Mesendoderm (in vitro differentiated cells): ENCODE measurements around the gene PRPF38B.
A peak's percentile ranks its signal among the peaks of the same experiment; 100 is the strongest.

Experiments
- DNase-seq: peaks from one replicate; pipeline ENCODE4 v3.0.0; 2013
- H2AK5ac ChIP-seq: 2 replicates; pipeline ENCODE4 v1.6.1; 2013; ENCODE audit warnings: low read length, inconsistent platforms
- H2BK120ac ChIP-seq: 2 replicates; pipeline ENCODE4 v1.6.1; 2013; ENCODE audit warnings: low read depth, mild to moderate bottlenecking, low read length, moderate library complexity, mixed read lengths
- H2BK15ac ChIP-seq: replicated peaks from 2 replicates; pipeline ENCODE4 v1.6.1; 2013; ENCODE audit warnings: low read depth, mild to moderate bottlenecking, moderate library complexity
- H2BK5ac ChIP-seq: 2 replicates; pipeline ENCODE4 v1.6.1; 2013; ENCODE audit warnings: low read length, inconsistent platforms
- H3K18ac ChIP-seq: 2 replicates; pipeline ENCODE4 v1.6.1; 2013; ENCODE audit warnings: mild to moderate bottlenecking, low read length, mixed read lengths
- H3K23ac ChIP-seq: one replicate; pipeline ENCODE4 v1.6.1; 2013; ENCODE audit warnings: low read length
- H3K27ac ChIP-seq: 2 replicates; pipeline ENCODE4 v1.5.1; 2013; ENCODE audit warnings: low read depth, mild to moderate bottlenecking, inconsistent platforms, low read length, moderate library complexity
- H3K27me3 ChIP-seq: 2 replicates; pipeline ENCODE4 v1.6.1; 2013; ENCODE audit warnings: low read length, control low read depth, mild to moderate bottlenecking, inconsistent platforms; ENCODE audit not compliant: insufficient read depth, poor library complexity
- H3K36me3 ChIP-seq: 2 replicates; pipeline ENCODE4 v1.6.1; 2013; ENCODE audit warnings: low read length, inconsistent platforms; ENCODE audit not compliant: control insufficient read depth, insufficient read depth
- H3K4ac ChIP-seq: one replicate; pipeline ENCODE4 v1.6.1; 2013; ENCODE audit warnings: low read depth, mild to moderate bottlenecking, low read length, moderate library complexity
- H3K4me1 ChIP-seq: 2 replicates; pipeline ENCODE4 v1.6.1; 2013; ENCODE audit warnings: low read depth, low read length, inconsistent platforms; ENCODE audit not compliant: control insufficient read depth
- H3K4me2 ChIP-seq: 2 replicates; pipeline ENCODE4 v1.6.1; 2013; ENCODE audit warnings: low read length
- H3K4me3 ChIP-seq: 2 replicates; pipeline ENCODE4 v1.5.1; 2013; ENCODE audit warnings: mild to moderate bottlenecking, low read length
- H3K56ac ChIP-seq: one replicate; pipeline ENCODE4 v1.6.1; 2013; ENCODE audit warnings: low read length
- H3K79me1 ChIP-seq: 2 replicates; pipeline ENCODE4 v1.6.1; 2013; ENCODE audit warnings: low read length, inconsistent platforms
- H3K79me2 ChIP-seq: 2 replicates; pipeline ENCODE4 v1.6.1; 2013; ENCODE audit warnings: mild to moderate bottlenecking, low read length; ENCODE audit not compliant: control insufficient read depth, insufficient read depth
- H3K9ac ChIP-seq: 2 replicates; pipeline ENCODE4 v1.6.1; 2013; ENCODE audit warnings: low read length, inconsistent platforms
- H4K5ac ChIP-seq: one replicate; pipeline ENCODE4 v1.6.1; 2013; ENCODE audit warnings: low read length
- H4K8ac ChIP-seq: one replicate; pipeline ENCODE4 v1.6.1; 2013; ENCODE audit warnings: low read depth, mild to moderate bottlenecking, control low read depth, low read length, moderate library complexity
- WGBS: extraction: QIAGEN DNeasy Blood & Tissue Kit; methylation state at CpG from one replicate; pipeline ENCODE4 v1.1.7; 2013; ENCODE audit warnings: low lambda C conversion rate, missing lambda C conversion rate; ENCODE audit not compliant: insufficient coverage; ENCODE audit errors: extremely low coverage; 5-methylcytosine and 5-hydroxymethylcytosine counted together

The PRPF38B gene

GRCh38 chr1:108729481-108729880, 37.4 kb downstream of the PRPF38B start:
- H2BK120ac ChIP-seq = no peak overlapping the region
- no peak overlapping the region for H3K27ac ChIP-seq
- no peak overlapping the region for H3K18ac ChIP-seq
- no peak overlapping the region for H3K56ac ChIP-seq
- H3K27me3 ChIP-seq = no peaks in the 10 kb centered on the region
- no peak for DNase-seq
- H3K4me2 ChIP-seq = no peak overlapping the region
- H3K36me3 ChIP-seq = no peaks in the 10 kb centered on the region
- no peak overlapping the region for H3K23ac ChIP-seq
- no peaks in the 10 kb centered on the region for H3K79me2 ChIP-seq
- H3K79me1 ChIP-seq = no peaks in the 10 kb centered on the region
- H3K4ac ChIP-seq = no peak overlapping the region
- no peak overlapping the region for H2BK15ac ChIP-seq
- H3K9ac ChIP-seq = no peak overlapping the region
- no peaks in the 10 kb centered on the region for H3K4me1 ChIP-seq
- no peak overlapping the region for H2AK5ac ChIP-seq
- no peak overlapping the region for H2BK5ac ChIP-seq
- H3K4me3 ChIP-seq = no peak overlapping the region
- no peak overlapping the region for H4K5ac ChIP-seq
- WGBS = no CpG with 5 or more reads among the region's 4 CpGs
- H4K8ac ChIP-seq = no peak overlapping the region

- no peak overlapping the region for H3K27ac ChIP-seq
- no peak overlapping the region for H2BK120ac ChIP-seq
- no peak overlapping the region for H2AK5ac ChIP-seq
- H3K56ac ChIP-seq = no peak overlapping the region
- no peak overlapping the region for H3K4ac ChIP-seq
- whole genome bisulfite sequencing = no CpG with 5 or more reads among the region's 1 CpG
- H3K18ac ChIP-seq = no peak overlapping the region
- H3K9ac ChIP-seq = no peak overlapping the region
- H3K23ac ChIP-seq = no peak overlapping the region
- no peaks in the 10 kb centered on the region for H3K4me1 ChIP-seq
- DNase-seq = no peak
- no peak overlapping the region for H2BK15ac ChIP-seq
- no peak overlapping the region for H4K5ac ChIP-seq
- H3K4me3 ChIP-seq = no peak overlapping the region
- no peak overlapping the region for H2BK5ac ChIP-seq
- H3K79me2 ChIP-seq = no peaks in the 10 kb centered on the region
- H4K8ac ChIP-seq = no peak overlapping the region
- no peaks in the 10 kb centered on the region for H3K36me3 ChIP-seq
- no peaks in the 10 kb centered on the region for H3K79me1 ChIP-seq
- no peak overlapping the region for H3K4me2 ChIP-seq
- no peaks in the 10 kb centered on the region for H3K27me3 ChIP-seq
Observed at GRCh38 chr1:108732398-108732797, 40.3 kb downstream of the PRPF38B start.

GRCh38 chr1:108734171-108734865, 42.2 kb downstream of the PRPF38B start:
- H4K8ac ChIP-seq = no peak overlapping the region
- no peaks in the 10 kb centered on the region for H3K27me3 ChIP-seq
- no peaks in the 10 kb centered on the region for H3K79me1 ChIP-seq
- H2BK5ac ChIP-seq = no peak overlapping the region
- H3K79me2 ChIP-seq = no peaks in the 10 kb centered on the region
- no peak overlapping the region for H3K27ac ChIP-seq
- no peak overlapping the region for H3K4ac ChIP-seq
- H3K18ac ChIP-seq = no peak overlapping the region
- no peak overlapping the region for H3K4me3 ChIP-seq
- no peak overlapping the region for H2BK120ac ChIP-seq
- WGBS = no CpG with 5 or more reads among the region's 1 CpG
- H3K4me2 ChIP-seq = no peak overlapping the region
- no peak overlapping the region for H3K23ac ChIP-seq
- no peak for DNase-seq
- no peak overlapping the region for H4K5ac ChIP-seq
- no peak overlapping the region for H2BK15ac ChIP-seq
- no peaks in the 10 kb centered on the region for H3K36me3 ChIP-seq
- no peaks in the 10 kb centered on the region for H3K4me1 ChIP-seq
- H3K9ac ChIP-seq = no peak overlapping the region
- H2AK5ac ChIP-seq = no peak overlapping the region
- H3K56ac ChIP-seq = no peak overlapping the region

GRCh38 chr1:108742253-108742652, 50.1 kb downstream of the PRPF38B start:
- H3K4me3 ChIP-seq = no peak overlapping the region
- H3K79me1 ChIP-seq = no peaks in the 10 kb centered on the region
- H3K36me3 ChIP-seq = no peaks in the 10 kb centered on the region
- no peak overlapping the region for H3K9ac ChIP-seq
- no peak overlapping the region for H3K23ac ChIP-seq
- WGBS = no CpG with 5 or more reads among the region's 6 CpGs
- H3K27ac ChIP-seq = no peak overlapping the region
- H2BK5ac ChIP-seq = no peak overlapping the region
- H3K79me2 ChIP-seq = no peaks in the 10 kb centered on the region
- H3K18ac ChIP-seq = no peak overlapping the region
- no peak overlapping the region for H3K4me2 ChIP-seq
- H2BK15ac ChIP-seq = no peak overlapping the region
- H2AK5ac ChIP-seq = no peak overlapping the region
- peak; percentile 40 for DNase-seq
- no peak overlapping the region for H4K8ac ChIP-seq
- H4K5ac ChIP-seq = no peak overlapping the region
- no peak overlapping the region for H3K4ac ChIP-seq
- H3K4me1 ChIP-seq = no peaks in the 10 kb centered on the region
- no peaks in the 10 kb centered on the region for H3K27me3 ChIP-seq
- no peak overlapping the region for H3K56ac ChIP-seq
- H2BK120ac ChIP-seq = no peak overlapping the region

GRCh38 chr1:108745980-108746381, 53.9 kb downstream of the PRPF38B start:
- no peak overlapping the region for H3K9ac ChIP-seq
- no peak overlapping the region for H2AK5ac ChIP-seq
- no peak overlapping the region for H4K5ac ChIP-seq
- H3K27ac ChIP-seq = no peak overlapping the region
- H3K27me3 ChIP-seq = no peaks in the 10 kb centered on the region
- no peaks in the 10 kb centered on the region for H3K36me3 ChIP-seq
- H2BK15ac ChIP-seq = no peak overlapping the region
- H3K18ac ChIP-seq = no peak overlapping the region
- no CpG with 5 or more reads among the region's 3 CpGs for whole genome bisulfite sequencing
- peak overlapping the region; percentile 74 for H3K56ac ChIP-seq
- H3K4me1 ChIP-seq = no peaks in the 10 kb centered on the region
- no peak overlapping the region for H3K4me3 ChIP-seq
- H3K79me1 ChIP-seq = peaks cover 2% of the 10 kb centered on the region
- H3K4me2 ChIP-seq = no peak overlapping the region
- H2BK5ac ChIP-seq = no peak overlapping the region
- H4K8ac ChIP-seq = no peak overlapping the region
- H2BK120ac ChIP-seq = no peak overlapping the region
- no peaks in the 10 kb centered on the region for H3K79me2 ChIP-seq
- no peak overlapping the region for H3K4ac ChIP-seq
- no peak for DNase-seq
- H3K23ac ChIP-seq = no peak overlapping the region
